LHCN-M2 (cell line): ENCODE measurements around the gene COMTD1. TPM values are rescaled to one million over a fixed set of nuclear protein-coding genes. Genes with fewer than 3 reads are reported as not detected.
A peak's percentile ranks its signal among the peaks of the same experiment; 100 is the strongest.
"Not testable (repeated sequence)": the region's sequence is repeated elsewhere in the genome, so short reads cannot be mapped to it uniquely, and the experiment has no call there.

Source experiments
- DNase-seq: peaks from one replicate; pipeline ENCODE4 v3.0.0-alpha.2; 2012; ENCODE audit warnings: low read depth
- total RNA-seq: library from RNA; depleted of rRNA; stranded (reverse); fragments of >200 nt; gene quantifications from 2 replicates; pipeline ENCODE4 v1.2.3, GENCODE V29; 2014; rRNA removed

COMTD1 gene
- total RNA-seq, 1 experiment from 2014 or later, result 11.7 TPM

GRCh38 chr10:75195035-75195763 is 40.6 kb downstream of the COMTD1 start:
- DNase-seq, result no peak

- DNase-seq, result not testable (repeated sequence)
Measured at GRCh38 chr10:75194625-75195024, 41.1 kb downstream of the COMTD1 start.

GRCh38 chr10:75191821-75192568 is 43.8 kb downstream of the COMTD1 start:
- peak; percentile 89 for DNase-seq

- DNase-seq, result no peak
Measured at GRCh38 chr10:75189266-75190096, 46.3 kb downstream of the COMTD1 start.

- not testable (repeated sequence) for DNase-seq
Measured at GRCh38 chr10:75188522-75188921, 47.2 kb downstream of the COMTD1 start.

GRCh38 chr10:75187961-75188426 is 47.8 kb downstream of the COMTD1 start:
- DNase-seq, result peak; percentile 43

GRCh38 chr10:75186310-75186709 is 49.4 kb downstream of the COMTD1 start:
- DNase-seq, result no peak

Other genes starting within 250 kb of the COMTD1 start
- gene SAMD8, start 124.3 kb downstream of the COMTD1 start, total RNA-seq, result 26.1 TPM in 2 replicates
- 194 and 196 TPM in 2 replicates for gene VDAC2, start 25.2 kb downstream of the COMTD1 start, total RNA-seq
- gene ZNF503, start 165.8 kb upstream of the COMTD1 start, total RNA-seq, result 3.8 and 4.1 TPM in 2 replicates
- not detected in 2 replicates for gene LRMDA, start 195.7 kb upstream of the COMTD1 start, total RNA-seq